Endothelial cell of umbilical vein (primary cell): ENCODE measurements around the gene CCDC180.
"Not testable (repeated sequence)": the region's sequence is repeated elsewhere in the genome, so short reads cannot be mapped to it uniquely, and the experiment has no call there.

ENCODE experiments used
- MYC ChIP-seq: IDR thresholded peaks from one replicate; pipeline ENCODE4 v1.6.1; 2011; ENCODE audit warnings: mild to moderate bottlenecking, low read depth, low read length
- POLR2A ChIP-seq: IDR thresholded peaks from 2 replicates; pipeline ENCODE4 v1.6.1; 2012; ENCODE audit warnings: low read depth, mild to moderate bottlenecking, control low read depth, low read length
- POLR2AphosphoS5 ChIP-seq: IDR thresholded peaks from 2 replicates; pipeline ENCODE4 v1.6.1; 2012; ENCODE audit warnings: low read depth, mild to moderate bottlenecking, control low read depth, low read length, moderate library complexity; ENCODE audit not compliant: insufficient read depth
- TF ChIP-seq, protein P1 (sequence below), 2 donors: IDR thresholded peaks; 1 replicate in 1 of 2; 2 replicates in 1 of 2; pipeline ENCODE4 v1.5.1; 2011; ENCODE audit warnings: low read length in 2 of 2, mild to moderate bottlenecking in 2 of 2, moderate library complexity in 2 of 2, control low read depth in 1 of 2, inconsistent platforms in 1 of 2, low read depth in 1 of 2; ENCODE audit not compliant: insufficient read depth in 1 of 2; ENCODE audit errors: extremely low read depth in 1 of 2
- TF ChIP-seq, protein P2 (sequence below): IDR thresholded peaks from 2 replicates; pipeline ENCODE4 v1.6.1; 2011; ENCODE audit not compliant: insufficient read depth, insufficient read length

DNA sequence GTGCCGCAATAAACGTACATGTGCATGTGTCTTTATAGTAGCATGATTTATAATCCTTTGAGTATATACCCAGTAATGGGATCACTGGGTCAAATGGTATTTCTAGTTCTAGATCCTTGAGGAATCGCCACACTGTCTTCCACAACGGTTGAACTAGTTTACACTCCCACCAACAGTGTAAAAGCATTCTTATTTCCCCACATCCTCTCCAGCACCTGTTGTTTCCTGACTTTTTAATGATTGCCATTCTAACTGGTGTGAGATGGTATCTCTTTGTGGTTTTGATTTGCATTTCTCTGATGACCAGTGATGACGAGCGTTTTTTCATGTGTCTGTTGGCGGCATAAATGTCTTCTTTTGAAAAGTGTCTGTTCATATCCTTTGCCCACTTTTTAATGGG lies 28.2 kb downstream of the CCDC180 start:
- TF ChIP-seq, protein P1, sequence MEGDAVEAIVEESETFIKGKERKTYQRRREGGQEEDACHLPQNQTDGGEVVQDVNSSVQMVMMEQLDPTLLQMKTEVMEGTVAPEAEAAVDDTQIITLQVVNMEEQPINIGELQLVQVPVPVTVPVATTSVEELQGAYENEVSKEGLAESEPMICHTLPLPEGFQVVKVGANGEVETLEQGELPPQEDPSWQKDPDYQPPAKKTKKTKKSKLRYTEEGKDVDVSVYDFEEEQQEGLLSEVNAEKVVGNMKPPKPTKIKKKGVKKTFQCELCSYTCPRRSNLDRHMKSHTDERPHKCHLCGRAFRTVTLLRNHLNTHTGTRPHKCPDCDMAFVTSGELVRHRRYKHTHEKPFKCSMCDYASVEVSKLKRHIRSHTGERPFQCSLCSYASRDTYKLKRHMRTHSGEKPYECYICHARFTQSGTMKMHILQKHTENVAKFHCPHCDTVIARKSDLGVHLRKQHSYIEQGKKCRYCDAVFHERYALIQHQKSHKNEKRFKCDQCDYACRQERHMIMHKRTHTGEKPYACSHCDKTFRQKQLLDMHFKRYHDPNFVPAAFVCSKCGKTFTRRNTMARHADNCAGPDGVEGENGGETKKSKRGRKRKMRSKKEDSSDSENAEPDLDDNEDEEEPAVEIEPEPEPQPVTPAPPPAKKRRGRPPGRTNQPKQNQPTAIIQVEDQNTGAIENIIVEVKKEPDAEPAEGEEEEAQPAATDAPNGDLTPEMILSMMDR (IDR thresholded peaks at IDR 0.05; ENCODE audit: extremely low read depth in 1 of 2, insufficient read depth in 1 of 2, low read depth in 1 of 2, low read length in 2 of 2): not testable (repeated sequence)
- not testable (repeated sequence) for TF ChIP-seq MYC, POLR2A, POLR2AphosphoS5
- TF ChIP-seq, protein P2, sequence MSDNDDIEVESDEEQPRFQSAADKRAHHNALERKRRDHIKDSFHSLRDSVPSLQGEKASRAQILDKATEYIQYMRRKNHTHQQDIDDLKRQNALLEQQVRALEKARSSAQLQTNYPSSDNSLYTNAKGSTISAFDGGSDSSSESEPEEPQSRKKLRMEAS: not testable (repeated sequence)
